K562 (cell line): Measurements from ENCODE around the gene ADORA2B. TPM values are rescaled to one million over a fixed set of nuclear protein-coding genes. Genes with fewer than 3 reads are reported as not detected.

ENCODE experiments used
- ARID3A ChIP-seq: IDR thresholded peaks from 2 replicates; pipeline ENCODE4 v1.6.1; 2012; ENCODE audit warnings: low read depth, low read length, improper control_type of control experiment, borderline replicate concordance
- ASH1L ChIP-seq: fragments of 450-650 bp; IDR thresholded peaks from 2 replicates; pipeline ENCODE4 v1.6.1; 2018; ENCODE audit warnings: borderline replicate concordance, mild to moderate bottlenecking, low read depth; ENCODE audit not compliant: partially characterized antibody
- BCL6 ChIP-seq: fragments of 250-450 bp; sonication (Bioruptor Pico); IDR thresholded peaks from 2 replicates; pipeline ENCODE4 v1.4.0; 2020
- GABPB1 ChIP-seq: sonication (generic); formaldehyde crosslinking; IDR thresholded peaks from 2 replicates; pipeline ENCODE4 v1.8.0; 2022; ENCODE audit warnings: mild to moderate bottlenecking, missing genetic modification reagents
- HDAC6 ChIP-seq: IDR thresholded peaks from 2 replicates; pipeline ENCODE4 v1.6.1; 2012; ENCODE audit warnings: low read depth, mild to moderate bottlenecking, control low read depth, inconsistent platforms, low read length, moderate library complexity
- ID3 ChIP-seq, 2 experiments: fragments of 250-450 bp in 1 of 2; fragments of 450-650 bp in 1 of 2; sonication (Bioruptor Pico) in 1 of 2; IDR thresholded peaks; 2 replicates each; pipeline versions ENCODE4 v1.6.1 to v1.8.0; 2016 to 2021; ENCODE audit warnings: mild to moderate bottlenecking in 2 of 2, moderate library complexity in 2 of 2, missing compliant biosample characterization in 1 of 2, missing genetic modification characterization in 1 of 2
- MGA ChIP-seq: fragments of 450-650 bp; IDR thresholded peaks from 2 replicates; pipeline ENCODE4 v1.6.1; 2016; ENCODE audit warnings: mild to moderate bottlenecking, moderate library complexity
- NCOA2 ChIP-seq, 2 experiments: fragments of 450-650 bp; IDR thresholded peaks; 2 replicates each; pipeline ENCODE4 v1.6.1; 2018; ENCODE audit warnings: mild to moderate bottlenecking in 2 of 2, moderate library complexity in 1 of 2; ENCODE audit not compliant: partially characterized antibody in 2 of 2
- POLR2AphosphoS2 ChIP-seq: IDR thresholded peaks from 2 replicates; pipeline ENCODE4 v1.6.1; 2012; ENCODE audit warnings: low read length, improper control_type of control experiment
- TBL1XR1 ChIP-seq, 2 experiments: IDR thresholded peaks; 2 replicates each; pipeline ENCODE4 v1.6.1; 2012; ENCODE audit warnings: improper control_type of control experiment in 2 of 2, low read length in 2 of 2, mild to moderate bottlenecking in 1 of 2
- TEAD4 ChIP-seq, 2 experiments: sonication (generic) in 1 of 2; formaldehyde crosslinking in 1 of 2; IDR thresholded peaks; 2 replicates each; pipeline versions ENCODE4 v1.6.1 to v1.8.0; 2012 to 2022; ENCODE audit warnings: borderline replicate concordance in 1 of 2, inconsistent platforms in 1 of 2, low read length in 1 of 2, mild to moderate bottlenecking in 1 of 2, missing genetic modification reagents in 1 of 2
- THRAP3 ChIP-seq: fragments of 450-650 bp; IDR thresholded peaks from 2 replicates; pipeline ENCODE4 v1.6.1; 2016; ENCODE audit warnings: mild to moderate bottlenecking, inconsistent platforms, borderline replicate concordance
- ZNF551 ChIP-seq: fragments of 250-450 bp; sonication (Bioruptor Pico); IDR thresholded peaks from 2 replicates; pipeline ENCODE4 v1.5.0; 2021; ENCODE audit warnings: mild to moderate bottlenecking, moderate library complexity
- polyA plus RNA-seq, 8 experiments: library from polyadenylated mRNA; depleted of rRNA in 4 of 8; stranded (reverse) in 5 of 8; unstranded in 3 of 8; fragments of >200 nt; fragmentation: Nextera tagmentation in 2 of 8; fragmentation: Illumina TruSeq in 1 of 8; extraction: Ambion mirVana in 2 of 8; extraction: Trizol in 1 of 8; gene quantifications; 2 replicates each; pipeline versions ENCODE4 v1.2.1 to v1.2.3, GENCODE V29; 2011 to 2014; ENCODE audit warnings: inconsistent platforms in 1 of 8, missing spikeins in 1 of 8
- total RNA-seq, 7 experiments: library from RNA; depleted of rRNA in 6 of 7; stranded (reverse); fragments of >200 nt in 6 of 7; fragmentation: Illumina TruSeq in 2 of 7; extraction: Trizol in 2 of 7; gene quantifications; 2 replicates each; pipeline versions ENCODE4 v1.2.1 to v1.2.3, GENCODE V29; 2011 to 2021; ENCODE audit warnings: low replicate concordance in 1 of 7

Gene ADORA2B
- total and polyA plus RNA-seq, 9 of the 15 experiments (the other 6 are each of a cell fraction or from before 2014, with no cell fraction given) = 6.4 to 16.6 (median 10.5) TPM

GRCh38 chr17:15944759-15945526 lies at the start of gene ADORA2B (continued):
- TF ChIP-seq TBL1XR1 (IDR thresholded peaks at IDR 0.05; ENCODE audit: low read length in 2 of 2) (no peak), BCL6 (CRISPR knock-in tag) (no peak), THRAP3 (no peak), MGA (peak; percentile 94), POLR2AphosphoS2 (no peak), ASH1L (no peak), ZNF551 (no peak), ID3 (CRISPR knock-in tag; IDR thresholded peaks at IDR 0.05) (no peak), ID3 (tag; IDR thresholded peaks at IDR 0.05) (no peak), TEAD4 (IDR thresholded peaks at IDR 0.05; ENCODE audit: low read length) (no peak), TEAD4 (CRISPR knock-in tag; IDR thresholded peaks at IDR 0.05; ENCODE audit: borderline replicate concordance) (no peak), NCOA2 (IDR thresholded peaks at IDR 0.05; ENCODE audit: partially characterized antibody in 2 of 2) (no peak), ARID3A (no peak), GABPB1 (CRISPR knock-in tag) (peak; percentile 40), HDAC6 (0 out of 2 replicates have a peak, but pooled peaks have one; percentile 23)
